Mucosa of rectum (tissue), 2 donors: Measurements from ENCODE around the gene SLIT1.

Experiments
- H3K27ac ChIP-seq, 2 donors: one replicate each; pipeline ENCODE4 v1.7.0; 2013; ENCODE audit warnings: inconsistent platforms in 2 of 2, low read depth in 2 of 2, low read length in 2 of 2
- H3K27me3 ChIP-seq, 2 donors: one replicate each; pipeline ENCODE4 v1.7.0; 2013; ENCODE audit warnings: low read length in 2 of 2; ENCODE audit not compliant: control insufficient read depth in 2 of 2, insufficient read depth in 2 of 2
- H3K36me3 ChIP-seq, 2 donors: one replicate each; pipeline ENCODE4 v1.7.0; 2013; ENCODE audit warnings: low read length in 2 of 2; ENCODE audit not compliant: control insufficient read depth in 2 of 2, insufficient read depth in 2 of 2
- H3K4me1 ChIP-seq, 2 donors: one replicate each; pipeline ENCODE4 v1.7.0; 2013; ENCODE audit warnings: low read length in 2 of 2, mild to moderate bottlenecking in 1 of 2; ENCODE audit not compliant: control insufficient read depth in 2 of 2, insufficient read depth in 2 of 2
- H3K4me3 ChIP-seq, 2 donors: one replicate each; pipeline ENCODE4 v1.7.0; 2013; ENCODE audit warnings: low read length in 2 of 2
- H3K9ac ChIP-seq, 2 donors: one replicate each; pipeline ENCODE4 v1.7.0; 2013; ENCODE audit warnings: low read length in 2 of 2, low read depth in 1 of 2, mild to moderate bottlenecking in 1 of 2
- H3K9me3 ChIP-seq, 2 donors: one replicate each; pipeline ENCODE4 v1.7.0; 2013; ENCODE audit warnings: low read length in 2 of 2; ENCODE audit not compliant: control insufficient read depth in 2 of 2
- donor health status: healthy.
- donor health status: Normal muscosa, but diverticular disease.

SLIT1 gene

GRCh38 chr10:96987141-96987841, 198.5 kb downstream of the SLIT1 start:
- H3K27ac ChIP-seq = no peak overlapping the region
- H3K36me3 ChIP-seq = no peaks in the 10 kb centered on the region
- no peak overlapping the region for H3K4me3 ChIP-seq
- no peak overlapping the region for H3K9ac ChIP-seq
- H3K9me3 ChIP-seq = no peaks in the 10 kb centered on the region
- H3K4me1 ChIP-seq = no peaks in the 10 kb centered on the region
- no peaks in the 10 kb centered on the region for H3K27me3 ChIP-seq

- no peak overlapping the region for H3K9ac ChIP-seq
- peaks cover 6 to 10% of the 10 kb centered on the region in 2 donors for H3K36me3 ChIP-seq
- H3K27ac ChIP-seq = no peak overlapping the region
- H3K4me3 ChIP-seq = no peak overlapping the region
- no peaks in the 10 kb centered on the region for H3K27me3 ChIP-seq
- H3K9me3 ChIP-seq = no peaks in the 10 kb centered on the region
- H3K4me1 ChIP-seq = no peaks in the 10 kb centered on the region
Observed at GRCh38 chr10:96986200-96986856, 199.4 kb downstream of the SLIT1 start.

- H3K4me1 ChIP-seq = no peaks in the 10 kb centered on the region
- no peaks in the 10 kb centered on the region for H3K27me3 ChIP-seq
- H3K9ac ChIP-seq = no peak overlapping the region
- H3K9me3 ChIP-seq = no peaks in the 10 kb centered on the region
- H3K27ac ChIP-seq = no peak overlapping the region
- H3K4me3 ChIP-seq = no peak overlapping the region
- H3K36me3 ChIP-seq = peaks cover 12 to 16% of the 10 kb centered on the region in 2 donors
Observed at GRCh38 chr10:96984541-96985131, 201.1 kb downstream of the SLIT1 start.

GRCh38 chr10:96982149-96982930, 203.4 kb downstream of the SLIT1 start:
- Histone ChIP-seq H3K36me3 (peaks cover 12 to 16% of the 10 kb centered on the region in 2 donors), H3K27me3 (no peaks in the 10 kb centered on the region), H3K9ac (no peak overlapping the region), H3K4me3 (no peak overlapping the region), H3K27ac (no peak overlapping the region), H3K4me1 (no peaks in the 10 kb centered on the region), H3K9me3 (no peaks in the 10 kb centered on the region)

GRCh38 chr10:96978621-96979154, 207.1 kb downstream of the SLIT1 start:
- Histone ChIP-seq H3K36me3 (peaks cover 12 to 16% of the 10 kb centered on the region in 2 donors), H3K9me3 (no peaks in the 10 kb centered on the region), H3K9ac (no peak overlapping the region), H3K27me3 (no peaks in the 10 kb centered on the region), H3K4me1 (peaks cover 5 to 8% of the 10 kb centered on the region in 2 donors), H3K27ac (no peak overlapping the region), H3K4me3 (no peak overlapping the region)

- no peaks in the 10 kb centered on the region for H3K36me3 ChIP-seq
- no peak overlapping the region for H3K4me3 ChIP-seq
- no peaks in the 10 kb centered on the region for H3K27me3 ChIP-seq
- peaks cover 5 to 8% of the 10 kb centered on the region in 2 donors for H3K4me1 ChIP-seq
- H3K9ac ChIP-seq = no peak overlapping the region
- H3K9me3 ChIP-seq = no peaks in the 10 kb centered on the region
- H3K27ac ChIP-seq = no peak overlapping the region
Observed at GRCh38 chr10:96975136-96975535, 210.6 kb downstream of the SLIT1 start.

- Histone ChIP-seq H3K4me3 (no peak overlapping the region), H3K9me3 (no peaks in the 10 kb centered on the region), H3K36me3 (no peaks in the 10 kb centered on the region), H3K9ac (no peak overlapping the region), H3K27ac (no peak overlapping the region), H3K4me1 (peaks cover 5 to 8% of the 10 kb centered on the region in 2 donors), H3K27me3 (no peaks in the 10 kb centered on the region)
Observed at GRCh38 chr10:96973809-96974747, 211.7 kb downstream of the SLIT1 start.

- no peak overlapping the region for H3K4me3 ChIP-seq
- no peaks in the 10 kb centered on the region for H3K36me3 ChIP-seq
- H3K4me1 ChIP-seq = peaks cover 5 to 8% of the 10 kb centered on the region in 2 donors
- no peaks in the 10 kb centered on the region for H3K9me3 ChIP-seq
- no peak overlapping the region for H3K9ac ChIP-seq
- H3K27ac ChIP-seq = no peak overlapping the region
- H3K27me3 ChIP-seq = no peaks in the 10 kb centered on the region
Observed at GRCh38 chr10:96972264-96972663, 213.5 kb downstream of the SLIT1 start.

GRCh38 chr10:96971324-96971723, 214.4 kb downstream of the SLIT1 start:
- no peak overlapping the region for H3K4me3 ChIP-seq
- no peak overlapping the region for H3K9ac ChIP-seq
- H3K27me3 ChIP-seq = no peaks in the 10 kb centered on the region
- H3K36me3 ChIP-seq = no peaks in the 10 kb centered on the region
- no peak overlapping the region for H3K27ac ChIP-seq
- H3K9me3 ChIP-seq = no peaks in the 10 kb centered on the region
- H3K4me1 ChIP-seq = peaks cover 5 to 8% of the 10 kb centered on the region in 2 donors
